Naive thymus-derived CD8-positive, alpha-beta T cell (primary cell): Measurements from ENCODE around the gene UBR4. TPM values are rescaled to one million over a fixed set of nuclear protein-coding genes. Genes with fewer than 3 reads are reported as not detected.

ENCODE experiments used
- ATAC-seq, 2 donors: fragments of 150-1000 bp; cut with Tn5 transposase in 1 of 2; sonication (Bioruptor Pico), chemical (Tn5 transposase) in 1 of 2; 1 replicate in 1 of 2; 2 replicates in 1 of 2; pipeline ENCODE4 v1.10.0; 2021; ENCODE audit warnings: mild to moderate bottlenecking in 2 of 2, moderate library complexity in 2 of 2
- POLR2A ChIA-PET: fragments of 350-600 bp; sonication (Branson Sonifier 250); formaldehyde crosslinking; loops from one replicate; lab custom pipeline; 2021; ENCODE audit warnings: antibody characterized with exemption; lab: Charles Lee
- DNase-seq, 10 donors: peaks; one replicate each; pipeline versions ENCODE4 v3.0.0 to v3.0.0-alpha.2; 2020 to 2022
- H3K27ac Mint-ChIP-seq, 10 donors: one replicate each; pipeline ENCODE4 v1.8.0; 2020 to 2022; ENCODE audit warnings: mild to moderate bottlenecking in 10 of 10, mixed read lengths in 10 of 10, moderate library complexity in 4 of 10, inconsistent platforms in 1 of 10
- H3K27me3 Mint-ChIP-seq, 5 donors: one replicate each; pipeline ENCODE4 v1.8.0; 2021 to 2022; ENCODE audit warnings: mixed read lengths in 5 of 5
- H3K36me3 Mint-ChIP-seq, 3 donors: one replicate each; pipeline ENCODE4 v1.8.0; 2020 to 2022; ENCODE audit warnings: mixed read lengths in 3 of 3, mild to moderate bottlenecking in 2 of 3, inconsistent platforms in 1 of 3
- H3K4me1 Mint-ChIP-seq, 4 donors: one replicate each; pipeline ENCODE4 v1.8.0; 2021 to 2022; ENCODE audit warnings: mixed read lengths in 4 of 4
- H3K4me3 Mint-ChIP-seq, 10 donors: one replicate each; pipeline ENCODE4 v1.8.0; 2020 to 2022; ENCODE audit warnings: mild to moderate bottlenecking in 10 of 10, mixed read lengths in 10 of 10, moderate library complexity in 6 of 10, inconsistent platforms in 1 of 10
- H3K9me3 Mint-ChIP-seq, 9 donors: one replicate each; pipeline ENCODE4 v1.8.0; 2020 to 2022; ENCODE audit warnings: mixed read lengths in 9 of 9, mild to moderate bottlenecking in 3 of 9, inconsistent platforms in 1 of 9, moderate library complexity in 1 of 9
- polyA plus RNA-seq, 3 donors: library from polyadenylated mRNA; unstranded; fragments of 300-500 nt; fragmentation: Illumina TruSeq; gene quantifications; one replicate each; pipeline ENCODE4 v1.2.3, GENCODE V29; 2021
- total RNA-seq, 8 experiments: library from RNA in 2 of 8; stranded (reverse) in 2 of 8; gene quantifications; one replicate each; pipeline ENCODE4 v1.2.3 and lab custom pipeline; 2021 to 2026

The UBR4 gene
- total and polyA plus RNA-seq, 5 experiments from 2014 or later: 10.2 to 156 (median 23.0) TPM

- Mint-ChIP-seq H3K36me3 (peaks cover 5 to 95% (median 49%) of the 10 kb centered on the region in 3 donors), H3K4me1 (peaks cover 0 to 31% (median 20%) of the 10 kb centered on the region in 4 donors), H3K27me3 (no peaks in the 10 kb centered on the region), H3K27ac (peak overlapping the region in 8 of 10 donors; percentile 66 to 89 (median 75)), H3K9me3 (no peaks in the 10 kb centered on the region), H3K4me3 (peak overlapping the region in 7 of 10 donors; percentile 1 to 60 (median 11))
- POLR2A ChIA-PET: interaction anchor here (1.0 kb wide), 1 partner anchor 8 kb away, joined by 3 read pairs; no protein-coding TSS in a partner anchor
- ATAC-seq: peak in 1 of 2 donors; percentile 90
- DNase-seq: peak in 3 of 10 donors; percentile 19 to 43 (median 28)
These were observed 86.2 kb downstream of the UBR4 start for GRCh38 chr1:19123837-19124236.

- POLR2A ChIA-PET: no interaction called here
- peak overlapping the region in 1 of 10 donors; percentile 20 for H3K4me3 Mint-ChIP-seq
- DNase-seq: no peak
- H3K27ac Mint-ChIP-seq: peak overlapping the region in 1 of 10 donors; percentile 10
- H3K36me3 Mint-ChIP-seq: peaks cover 10 to 94% (median 54%) of the 10 kb centered on the region in 3 donors
- H3K27me3 Mint-ChIP-seq: no peaks in the 10 kb centered on the region
- ATAC-seq: no peak
- peaks cover 0 to 31% (median 22%) of the 10 kb centered on the region in 4 donors for H3K4me1 Mint-ChIP-seq
- no peaks in the 10 kb centered on the region for H3K9me3 Mint-ChIP-seq
These were observed 87.4 kb downstream of the UBR4 start for GRCh38 chr1:19122668-19123067.

- POLR2A ChIA-PET: no interaction called here
- H3K27ac Mint-ChIP-seq: peak overlapping the region in 1 of 10 donors; percentile 41
- peaks cover 6 to 92% (median 57%) of the 10 kb centered on the region in 3 donors for H3K36me3 Mint-ChIP-seq
- no peak overlapping the region for H3K4me3 Mint-ChIP-seq
- ATAC-seq (no peak), DNase-seq (no peak)
- H3K27me3 Mint-ChIP-seq: no peaks in the 10 kb centered on the region
- peaks cover 0 to 31% (median 19%) of the 10 kb centered on the region in 4 donors for H3K4me1 Mint-ChIP-seq
- H3K9me3 Mint-ChIP-seq: no peaks in the 10 kb centered on the region
These were observed 88.9 kb downstream of the UBR4 start for GRCh38 chr1:19121192-19121591.

- peaks cover 6 to 94% (median 52%) of the 10 kb centered on the region in 3 donors for H3K36me3 Mint-ChIP-seq
- ATAC-seq (no peak), DNase-seq (no peak)
- peaks cover 0 to 26% (median 16%) of the 10 kb centered on the region in 4 donors for H3K4me1 Mint-ChIP-seq
- no peak overlapping the region for H3K27ac Mint-ChIP-seq
- no peak overlapping the region for H3K4me3 Mint-ChIP-seq
- no peaks in the 10 kb centered on the region for H3K9me3 Mint-ChIP-seq
- no peaks in the 10 kb centered on the region for H3K27me3 Mint-ChIP-seq
- POLR2A ChIA-PET: no interaction called here
These were observed 90.0 kb downstream of the UBR4 start for GRCh38 chr1:19120070-19120469.

GRCh38 chr1:19115082-19115808 lies 94.8 kb downstream of the UBR4 start:
- ATAC-seq (no peak), DNase-seq (no peak)
- peaks cover 10 to 96% (median 36%) of the 10 kb centered on the region in 3 donors for H3K36me3 Mint-ChIP-seq
- H3K27ac Mint-ChIP-seq: peak overlapping the region in 1 of 10 donors; percentile 83
- H3K9me3 Mint-ChIP-seq: no peaks in the 10 kb centered on the region
- no peaks in the 10 kb centered on the region for H3K27me3 Mint-ChIP-seq
- peaks cover 0 to 5% (median 0%) of the 10 kb centered on the region in 4 donors for H3K4me1 Mint-ChIP-seq
- no peak overlapping the region for H3K4me3 Mint-ChIP-seq
- POLR2A ChIA-PET: interaction anchor here (0.9 kb wide), 1 partner anchor 9 kb away, joined by 3 read pairs; no protein-coding TSS in a partner anchor

- POLR2A ChIA-PET: no interaction called here
- ATAC-seq (peak; percentile 52 to 63), DNase-seq (peak in 8 of 10 donors; percentile 9 to 66 (median 18))
- Mint-ChIP-seq H3K4me1 (peaks cover 0 to 4% (median 0%) of the 10 kb centered on the region in 4 donors), H3K27me3 (no peaks in the 10 kb centered on the region), H3K4me3 (no peak overlapping the region), H3K27ac (peak overlapping the region in 2 of 10 donors; percentile 44 to 57), H3K9me3 (no peaks in the 10 kb centered on the region), H3K36me3 (peaks cover 8 to 97% (median 30%) of the 10 kb centered on the region in 3 donors)
These were observed 96.4 kb downstream of the UBR4 start for GRCh38 chr1:19113697-19114092.

- Mint-ChIP-seq H3K9me3 (no peaks in the 10 kb centered on the region), H3K4me1 (peaks cover 0 to 2% (median 0%) of the 10 kb centered on the region in 4 donors), H3K4me3 (no peak overlapping the region), H3K36me3 (peaks cover 4 to 98% (median 29%) of the 10 kb centered on the region in 3 donors), H3K27me3 (no peaks in the 10 kb centered on the region), H3K27ac (peak overlapping the region in 1 of 10 donors; percentile 25)
- DNase-seq: no peak
- no peak for ATAC-seq
- POLR2A ChIA-PET: no interaction called here
These were observed 97.0 kb downstream of the UBR4 start for GRCh38 chr1:19112891-19113696.

GRCh38 chr1:19110257-19110927 lies 99.7 kb downstream of the UBR4 start:
- Mint-ChIP-seq H3K4me1 (peaks cover 0 to 3% (median 0%) of the 10 kb centered on the region in 4 donors), H3K9me3 (no peaks in the 10 kb centered on the region), H3K4me3 (no peak overlapping the region), H3K27me3 (no peaks in the 10 kb centered on the region), H3K36me3 (peaks cover 10 to 99% (median 39%) of the 10 kb centered on the region in 3 donors), H3K27ac (peak overlapping the region in 1 of 10 donors; percentile 55)
- ATAC-seq: no peak
- DNase-seq: no peak
- POLR2A ChIA-PET: no interaction called here

GRCh38 chr1:19109545-19109944 lies 100.5 kb downstream of the UBR4 start:
- Mint-ChIP-seq H3K4me3 (no peak overlapping the region), H3K36me3 (peaks cover 10 to 99% (median 36%) of the 10 kb centered on the region in 3 donors), H3K4me1 (peaks cover 0 to 2% (median 0%) of the 10 kb centered on the region in 4 donors), H3K27me3 (no peaks in the 10 kb centered on the region), H3K27ac (peak overlapping the region in 1 of 10 donors; percentile 27), H3K9me3 (no peaks in the 10 kb centered on the region)
- POLR2A ChIA-PET: no interaction called here
- DNase-seq: no peak
- ATAC-seq: no peak

GRCh38 chr1:19101244-19101643 lies 108.8 kb downstream of the UBR4 start:
- Mint-ChIP-seq H3K4me1 (peaks cover 0 to 2% (median 0%) of the 10 kb centered on the region in 4 donors), H3K27me3 (no peaks in the 10 kb centered on the region), H3K36me3 (peaks cover 8 to 100% (median 39%) of the 10 kb centered on the region in 3 donors), H3K27ac (no peak overlapping the region), H3K4me3 (no peak overlapping the region), H3K9me3 (no peaks in the 10 kb centered on the region)
- POLR2A ChIA-PET: interaction anchor here (1.0 kb wide), 1 partner anchor 188 kb away, joined by 3 read pairs; no protein-coding TSS in a partner anchor
- ATAC-seq (no peak), DNase-seq (no peak)

- no peak overlapping the region for H3K27ac Mint-ChIP-seq
- H3K27me3 Mint-ChIP-seq: no peaks in the 10 kb centered on the region
- peaks cover 4 to 100% (median 36%) of the 10 kb centered on the region in 3 donors for H3K36me3 Mint-ChIP-seq
- ATAC-seq (no peak), DNase-seq (no peak)
- POLR2A ChIA-PET: no interaction called here
- no peaks in the 10 kb centered on the region for H3K4me1 Mint-ChIP-seq
- no peak overlapping the region for H3K4me3 Mint-ChIP-seq
- H3K9me3 Mint-ChIP-seq: no peaks in the 10 kb centered on the region
These were observed 110.0 kb downstream of the UBR4 start for GRCh38 chr1:19100028-19100427.

GRCh38 chr1:19096990-19097389 lies 113.1 kb downstream of the UBR4 start:
- no peak for DNase-seq
- no peak for ATAC-seq
- Mint-ChIP-seq H3K4me3 (no peak overlapping the region), H3K27ac (peak overlapping the region in 4 of 10 donors; percentile 26 to 34 (median 29)), H3K27me3 (no peaks in the 10 kb centered on the region), H3K36me3 (peaks cover 0 to 100% (median 50%) of the 10 kb centered on the region in 3 donors), H3K9me3 (no peaks in the 10 kb centered on the region), H3K4me1 (no peaks in the 10 kb centered on the region)
- POLR2A ChIA-PET: no interaction called here
